ENCODE data around the gene PTPRN2.

Gene PTPRN2

DNA sequence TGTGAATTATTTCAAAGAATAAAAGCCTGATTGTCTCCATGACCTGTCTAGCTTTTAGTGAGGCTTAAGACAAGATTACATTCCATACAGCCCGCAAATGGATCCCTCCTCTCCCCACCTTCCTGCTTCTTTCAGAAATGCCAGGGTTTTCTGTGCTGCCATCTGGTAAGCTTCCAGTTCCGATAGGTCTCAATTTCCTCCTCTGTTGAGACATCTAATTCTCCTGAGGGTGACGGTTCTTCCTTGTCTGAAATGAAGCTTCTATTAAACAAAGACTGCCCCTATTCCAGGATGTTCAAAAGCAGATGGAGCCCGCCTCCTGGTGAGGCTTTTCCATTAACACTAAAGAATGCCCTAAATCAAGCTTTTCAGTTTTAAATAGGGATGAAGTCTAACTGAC is 295.6 kb downstream of the PTPRN2 start:
- FAIRE-seq (no peak), DNase-seq (ENCODE audit: insufficient read length, low spot score) (no peak)
- TF ChIP-seq, protein P1, sequence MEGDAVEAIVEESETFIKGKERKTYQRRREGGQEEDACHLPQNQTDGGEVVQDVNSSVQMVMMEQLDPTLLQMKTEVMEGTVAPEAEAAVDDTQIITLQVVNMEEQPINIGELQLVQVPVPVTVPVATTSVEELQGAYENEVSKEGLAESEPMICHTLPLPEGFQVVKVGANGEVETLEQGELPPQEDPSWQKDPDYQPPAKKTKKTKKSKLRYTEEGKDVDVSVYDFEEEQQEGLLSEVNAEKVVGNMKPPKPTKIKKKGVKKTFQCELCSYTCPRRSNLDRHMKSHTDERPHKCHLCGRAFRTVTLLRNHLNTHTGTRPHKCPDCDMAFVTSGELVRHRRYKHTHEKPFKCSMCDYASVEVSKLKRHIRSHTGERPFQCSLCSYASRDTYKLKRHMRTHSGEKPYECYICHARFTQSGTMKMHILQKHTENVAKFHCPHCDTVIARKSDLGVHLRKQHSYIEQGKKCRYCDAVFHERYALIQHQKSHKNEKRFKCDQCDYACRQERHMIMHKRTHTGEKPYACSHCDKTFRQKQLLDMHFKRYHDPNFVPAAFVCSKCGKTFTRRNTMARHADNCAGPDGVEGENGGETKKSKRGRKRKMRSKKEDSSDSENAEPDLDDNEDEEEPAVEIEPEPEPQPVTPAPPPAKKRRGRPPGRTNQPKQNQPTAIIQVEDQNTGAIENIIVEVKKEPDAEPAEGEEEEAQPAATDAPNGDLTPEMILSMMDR (IDR thresholded peaks at IDR 0.05; ENCODE audit: insufficient read depth, missing control alignments), result no peak

DNA sequence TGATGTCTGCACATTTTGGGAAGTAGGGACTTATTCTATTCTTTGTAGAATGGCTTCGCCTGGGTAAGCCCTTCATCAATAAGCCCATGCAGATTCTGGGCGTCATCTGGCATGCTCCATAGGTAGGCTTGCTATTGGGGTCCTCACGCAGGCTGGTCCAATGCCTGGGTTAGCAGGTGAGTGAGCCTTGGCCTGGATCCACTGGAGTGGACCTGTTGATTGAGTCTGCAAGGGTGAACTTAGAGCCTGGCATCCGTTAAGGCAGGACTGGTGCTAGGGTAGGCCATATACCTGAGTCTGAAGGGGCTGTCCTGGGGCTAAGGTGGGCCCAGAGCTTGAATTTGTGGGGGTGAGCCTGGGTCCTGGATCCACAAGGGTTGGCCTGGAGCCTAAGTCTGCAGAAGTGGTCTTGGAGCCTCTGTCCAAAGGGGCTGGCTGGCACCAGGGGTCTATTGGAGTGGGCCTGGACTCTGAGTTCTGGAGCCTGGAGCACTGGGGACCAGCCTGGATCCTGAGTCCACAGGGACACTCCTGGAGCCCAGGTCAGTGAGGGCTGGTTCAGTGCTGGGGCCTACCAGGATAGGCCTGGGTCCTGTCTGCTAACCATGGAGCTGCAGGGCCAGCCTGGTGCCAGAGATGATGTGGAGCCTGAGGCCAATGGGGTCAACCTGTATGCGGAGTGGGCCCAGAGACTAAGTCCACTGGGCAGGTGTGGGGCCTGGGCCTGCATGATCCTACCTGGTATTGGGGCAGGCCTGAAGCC is 297.7 kb downstream of the PTPRN2 start:
- DNase-seq (ENCODE audit: insufficient read length, low spot score), result no peak
- TF ChIP-seq, protein P1 (IDR thresholded peaks at IDR 0.05; ENCODE audit: insufficient read depth, missing control alignments), result no peak
- FAIRE-seq, result no peak

DNA sequence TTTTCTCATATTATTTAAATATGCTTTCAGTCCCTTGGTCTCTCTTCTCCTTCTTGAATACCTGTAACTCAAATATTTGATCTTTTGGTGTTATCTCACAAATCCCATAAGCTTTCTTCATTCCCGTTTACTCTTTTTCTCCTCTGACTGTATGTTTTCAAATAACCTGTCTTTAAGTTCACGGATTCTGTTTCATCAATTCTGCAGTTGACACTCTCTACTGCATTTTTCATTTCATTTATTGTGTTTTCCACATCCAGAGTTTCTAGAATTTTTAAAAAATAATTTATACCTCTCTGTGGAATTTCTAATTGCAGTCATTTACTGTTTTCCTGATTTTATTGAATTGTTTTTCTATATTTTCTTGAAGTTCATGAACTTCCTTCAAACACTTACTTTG is 298.4 kb downstream of the PTPRN2 start:
- FAIRE-seq (no peak), DNase-seq (ENCODE audit: insufficient read length, low spot score) (no peak)
- TF ChIP-seq, protein P1 (IDR thresholded peaks at IDR 0.05; ENCODE audit: insufficient read depth, missing control alignments), result no peak

DNA sequence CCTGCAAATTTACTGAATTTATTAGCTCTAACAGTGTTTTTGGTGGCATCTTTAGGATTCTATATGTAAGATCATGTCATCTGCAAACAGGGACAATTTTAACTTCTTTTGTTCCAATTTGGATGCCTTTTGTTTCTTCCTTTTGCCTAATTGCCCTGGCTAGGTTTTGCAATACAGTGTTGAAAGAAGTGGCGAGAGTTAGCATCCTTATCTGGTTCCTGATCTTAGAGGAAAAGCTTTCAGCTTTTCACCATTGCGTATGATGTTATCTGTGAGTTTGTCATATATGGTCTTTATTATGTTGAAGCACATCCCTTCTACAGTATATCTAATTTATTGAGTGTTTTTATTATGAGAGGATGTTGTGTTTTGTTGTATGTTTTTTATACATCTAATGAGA is 301.4 kb downstream of the PTPRN2 start:
- DNase-seq (ENCODE audit: insufficient read length, low spot score) (no peak), FAIRE-seq (no peak)
- TF ChIP-seq, protein P1 (IDR thresholded peaks at IDR 0.05; ENCODE audit: insufficient read depth, missing control alignments), result no peak

DNA sequence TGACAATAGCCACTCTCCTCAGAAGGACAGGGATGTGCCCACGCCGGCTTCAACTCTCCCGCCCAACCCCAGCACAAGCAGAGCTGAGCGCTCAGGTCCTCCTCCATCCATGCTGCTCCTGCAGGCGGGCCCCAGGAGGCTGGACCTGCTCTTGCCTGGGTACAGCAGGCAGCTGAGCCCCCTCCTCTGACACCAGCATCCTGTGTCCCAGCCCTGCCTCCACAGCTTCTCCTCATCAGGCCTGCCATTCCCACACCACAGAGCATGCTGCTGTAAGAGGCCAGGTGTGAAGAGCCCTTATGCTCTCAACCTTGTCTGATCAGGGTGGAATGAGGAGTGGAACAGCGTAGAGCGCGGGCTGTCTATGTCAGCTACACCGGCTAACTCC is 302.2 kb downstream of the PTPRN2 start:
- no peak for FAIRE-seq
- TF ChIP-seq, protein P1 (IDR thresholded peaks at IDR 0.05; ENCODE audit: insufficient read depth, missing control alignments), result no peak
- no peak for DNase-seq (ENCODE audit: insufficient read length, low spot score)

DNA sequence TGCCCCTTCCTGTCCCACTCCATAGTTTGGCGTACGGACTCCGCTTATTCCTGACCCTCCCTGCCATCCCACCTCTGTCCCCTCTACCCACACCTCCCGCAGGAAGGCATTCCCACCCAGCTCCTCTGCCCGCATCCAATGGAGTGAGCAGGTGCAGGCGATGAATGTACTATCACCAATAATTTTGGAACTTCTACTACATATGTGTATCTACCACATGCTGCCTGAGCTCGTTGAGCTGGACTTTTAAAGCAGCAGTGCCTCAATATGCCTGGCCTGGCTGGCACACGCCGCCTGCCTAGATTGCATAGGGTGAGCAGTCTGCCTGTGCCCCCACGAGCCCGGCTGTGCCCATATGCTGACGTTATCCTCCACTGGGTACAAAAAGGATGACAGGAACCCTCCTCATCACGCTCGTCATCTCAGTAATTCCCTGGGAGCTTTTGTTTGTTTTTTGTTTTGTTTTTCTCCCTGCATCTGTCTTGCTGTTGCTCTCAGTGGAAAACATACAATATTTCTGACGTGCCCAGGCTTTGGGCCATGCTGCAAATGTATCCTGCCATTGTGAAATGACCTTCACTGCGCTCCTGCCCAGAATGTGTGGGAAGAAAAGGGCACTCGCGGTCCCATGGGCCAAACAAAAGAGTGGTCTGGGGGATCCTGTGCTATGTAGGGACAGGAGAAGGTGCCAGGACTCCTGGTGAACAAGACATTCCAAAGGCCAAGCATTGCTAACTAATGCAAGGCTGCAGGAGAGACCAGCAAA is 302.8 kb downstream of the PTPRN2 start:
- FAIRE-seq (no peak), DNase-seq (ENCODE audit: insufficient read length, low spot score) (no peak)
- TF ChIP-seq, protein P1 (IDR thresholded peaks at IDR 0.05; ENCODE audit: insufficient read depth, missing control alignments), result no peak

DNA sequence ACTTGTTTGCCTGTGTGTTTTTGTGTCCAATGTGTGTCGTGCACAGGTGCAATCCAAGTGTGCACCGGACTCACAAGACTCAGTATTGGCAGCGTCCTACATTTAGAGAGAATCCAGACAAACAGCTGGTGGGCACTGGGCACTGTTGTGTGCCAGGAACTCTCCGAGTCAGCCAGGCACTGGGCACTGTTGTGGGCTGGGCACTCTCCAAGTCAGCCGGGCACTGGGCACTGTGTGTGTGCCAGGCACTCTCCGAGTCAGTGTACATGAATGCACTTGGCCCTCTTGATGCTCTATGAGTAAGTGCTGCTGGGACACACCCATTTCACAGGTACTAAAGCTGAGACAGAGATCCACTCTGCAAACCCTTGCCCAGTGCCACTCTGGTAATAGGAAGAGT is 303.5 kb downstream of the PTPRN2 start:
- FAIRE-seq, result no peak
- TF ChIP-seq, protein P1 (IDR thresholded peaks at IDR 0.05; ENCODE audit: insufficient read depth, missing control alignments), result no peak
- DNase-seq (ENCODE audit: insufficient read length, low spot score), result no peak
